LoVo (cell line): ENCODE data around the gene DONSON.

Source experiments
- DNase-seq: peaks from one replicate; pipeline ENCODE4 v3.0.0-alpha.2; 2016; ENCODE audit warnings: low spot score

The DONSON gene

DNA sequence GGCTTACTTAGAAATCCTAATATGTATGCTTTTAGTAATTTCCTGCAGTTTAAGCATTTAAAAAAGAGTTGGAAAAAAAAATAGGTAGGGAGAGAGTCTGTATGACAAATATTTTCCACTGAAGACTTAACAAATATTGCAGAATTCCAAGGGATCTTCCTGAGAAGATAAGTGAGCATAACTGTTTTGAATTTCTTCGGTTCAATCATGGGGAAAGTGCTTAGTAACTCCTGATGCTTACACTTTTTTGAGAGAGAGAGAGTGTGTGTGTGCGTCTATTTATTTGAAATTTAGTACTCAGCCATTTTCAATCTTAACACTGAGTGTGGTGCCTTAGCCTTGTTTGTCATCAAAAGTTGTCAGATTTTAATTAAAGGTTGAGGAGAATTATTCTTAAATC is 27.1 kb downstream of the DONSON start:
- DNase-seq = no peak

DNA sequence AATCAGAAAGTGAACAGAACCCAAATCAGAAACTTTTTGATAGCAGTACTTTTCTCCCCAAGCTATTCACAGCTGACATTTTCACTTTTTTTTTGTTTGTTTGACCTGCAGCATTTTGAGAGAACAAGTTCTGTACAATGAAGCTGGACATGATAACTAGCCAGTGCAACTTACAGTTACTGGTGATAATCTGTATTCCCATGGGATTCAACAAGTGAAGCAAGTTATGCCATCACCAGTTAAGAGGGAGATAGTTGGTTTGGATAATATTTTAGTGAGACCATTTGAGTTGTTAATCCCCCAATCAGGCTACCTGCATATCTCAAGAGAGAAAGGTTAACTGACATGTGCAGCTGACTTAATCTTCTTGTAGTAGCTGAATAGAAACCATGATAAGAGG is 27.5 kb downstream of the DONSON start:
- DNase-seq = no peak

DNA sequence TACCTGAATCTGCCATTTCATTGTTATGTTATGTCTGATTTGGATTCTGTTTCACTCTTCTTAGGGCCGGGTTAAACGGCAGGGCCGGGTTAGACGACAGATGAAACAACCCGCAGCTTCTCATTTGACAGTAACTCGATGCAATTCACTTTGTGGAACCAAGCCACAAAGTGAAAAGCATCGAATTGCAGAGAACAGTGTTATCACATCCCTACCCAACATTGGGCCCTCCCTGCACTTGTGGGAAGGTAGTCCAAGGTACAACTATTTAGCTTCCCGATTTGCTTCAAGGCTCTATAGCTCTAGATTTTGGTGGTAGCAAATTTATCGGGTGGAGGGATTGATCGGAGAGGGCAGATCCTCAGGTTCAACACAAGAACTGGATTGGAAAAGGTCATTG is 28.7 kb downstream of the DONSON start:
- DNase-seq = no peak

DNA sequence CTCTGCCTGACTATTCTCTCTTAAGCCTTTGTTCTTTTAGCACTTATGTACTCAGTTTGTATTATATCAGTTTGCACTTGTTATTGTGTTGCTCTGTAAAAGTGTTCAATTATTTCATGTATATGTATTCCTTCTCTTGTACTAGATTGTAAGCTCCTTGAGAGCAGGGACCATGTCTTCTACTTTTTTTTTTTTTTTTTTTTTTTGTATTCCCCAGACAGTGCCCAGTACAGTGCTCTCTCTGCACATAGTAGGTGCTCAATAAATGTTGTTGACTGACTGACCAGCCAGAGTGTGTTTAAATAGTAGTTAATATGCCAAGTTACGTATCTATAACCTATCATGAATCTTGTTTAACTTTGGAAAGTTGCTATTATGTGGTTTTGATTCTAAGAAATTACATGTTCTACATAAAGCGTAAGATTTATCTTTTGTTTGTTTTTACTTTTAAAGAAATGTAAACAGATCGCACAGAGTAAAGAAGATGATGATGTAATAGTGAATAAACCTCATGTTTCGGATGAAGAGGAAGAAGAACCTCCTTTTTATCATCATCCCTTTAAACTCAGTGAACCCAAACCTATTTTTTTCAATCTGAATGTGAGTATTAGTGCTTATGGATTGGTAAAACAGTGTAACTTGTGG is 29.6 kb downstream of the DONSON start:
- DNase-seq = no peak

DNA sequence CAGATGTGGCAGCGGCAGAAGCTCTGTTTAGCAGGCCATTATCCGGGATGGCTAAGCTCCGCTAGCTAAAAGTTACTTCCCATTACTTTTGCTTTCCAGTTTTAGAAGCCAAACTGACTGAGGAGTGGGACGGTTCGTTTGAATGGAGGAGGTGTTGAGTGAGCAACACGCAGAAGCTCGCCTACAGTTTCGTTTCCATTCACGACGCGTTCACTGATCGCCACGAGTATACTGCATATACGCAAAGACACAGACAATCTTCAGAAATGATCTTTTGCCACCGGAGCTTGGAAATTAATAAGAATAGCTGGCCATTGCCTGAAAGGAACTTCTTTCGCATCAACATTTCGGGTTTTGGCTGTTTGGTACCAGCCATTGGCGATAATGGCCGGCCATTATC is 31.0 kb downstream of the DONSON start:
- DNase-seq = no peak

DNA sequence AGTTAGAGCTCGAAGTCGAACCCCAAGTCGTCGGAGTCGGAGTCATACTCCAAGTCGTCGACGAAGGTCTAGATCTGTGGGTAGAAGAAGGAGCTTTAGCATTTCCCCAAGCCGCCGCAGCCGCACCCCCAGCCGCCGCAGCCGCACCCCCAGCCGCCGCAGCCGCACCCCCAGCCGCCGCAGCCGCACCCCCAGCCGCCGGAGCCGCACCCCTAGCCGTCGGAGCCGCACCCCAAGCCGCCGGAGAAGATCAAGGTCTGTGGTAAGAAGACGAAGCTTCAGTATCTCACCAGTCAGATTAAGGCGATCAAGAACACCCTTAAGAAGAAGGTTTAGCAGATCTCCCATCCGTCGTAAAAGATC is 33.5 kb downstream of the DONSON start:
- DNase-seq = no peak

DNA sequence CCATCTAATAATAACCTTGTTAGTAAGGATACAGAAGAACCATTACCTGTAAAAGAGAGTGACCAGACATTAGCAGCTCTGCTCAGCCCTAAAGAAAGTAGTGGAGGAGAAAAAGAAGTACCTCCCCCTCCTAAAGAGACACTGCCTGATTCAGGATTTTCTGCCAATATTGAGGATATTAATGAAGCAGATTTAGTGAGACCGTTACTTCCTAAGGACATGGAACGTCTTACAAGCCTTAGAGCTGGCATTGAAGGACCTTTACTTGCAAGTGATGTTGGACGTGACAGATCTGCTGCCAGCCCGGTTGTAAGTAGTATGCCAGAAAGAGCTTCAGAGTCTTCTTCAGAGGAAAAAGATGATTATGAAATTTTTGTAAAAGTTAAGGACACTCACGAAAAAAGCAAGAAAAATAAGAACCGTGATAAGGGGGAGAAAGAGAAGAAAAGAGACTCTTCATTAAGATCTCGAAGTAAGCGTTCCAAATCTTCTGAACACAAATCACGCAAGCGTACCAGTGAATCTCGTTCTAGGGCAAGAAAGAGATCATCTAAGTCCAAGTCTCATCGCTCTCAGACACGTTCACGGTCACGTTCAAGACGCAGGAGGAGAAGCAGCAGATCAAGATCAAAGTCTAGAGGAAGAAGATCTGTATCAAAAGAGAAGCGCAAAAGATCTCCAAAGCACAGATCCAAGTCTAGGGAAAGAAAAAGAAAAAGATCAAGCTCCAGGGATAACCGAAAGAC is 34.1 kb downstream of the DONSON start:
- no peak for DNase-seq

DNA sequence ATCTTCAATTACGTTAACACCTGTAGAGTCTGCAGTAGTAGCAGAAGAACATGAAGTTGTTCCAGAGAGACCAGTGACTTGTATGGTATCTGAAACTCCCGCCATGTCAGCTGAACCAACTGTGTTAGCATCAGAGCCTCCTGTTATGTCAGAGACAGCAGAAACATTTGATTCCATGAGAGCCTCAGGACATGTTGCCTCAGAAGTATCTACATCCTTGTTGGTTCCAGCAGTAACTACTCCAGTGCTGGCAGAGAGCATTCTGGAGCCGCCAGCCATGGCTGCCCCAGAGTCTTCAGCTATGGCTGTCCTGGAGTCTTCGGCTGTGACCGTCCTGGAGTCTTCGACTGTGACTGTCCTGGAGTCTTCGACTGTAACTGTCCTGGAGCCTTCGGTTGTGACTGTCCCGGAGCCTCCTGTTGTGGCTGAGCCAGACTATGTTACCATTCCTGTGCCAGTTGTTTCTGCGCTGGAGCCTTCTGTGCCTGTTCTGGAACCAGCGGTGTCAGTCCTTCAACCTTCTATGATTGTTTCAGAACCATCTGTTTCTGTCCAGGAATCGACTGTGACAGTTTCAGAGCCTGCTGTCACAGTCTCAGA is 35.4 kb downstream of the DONSON start:
- DNase-seq = no peak

DNA sequence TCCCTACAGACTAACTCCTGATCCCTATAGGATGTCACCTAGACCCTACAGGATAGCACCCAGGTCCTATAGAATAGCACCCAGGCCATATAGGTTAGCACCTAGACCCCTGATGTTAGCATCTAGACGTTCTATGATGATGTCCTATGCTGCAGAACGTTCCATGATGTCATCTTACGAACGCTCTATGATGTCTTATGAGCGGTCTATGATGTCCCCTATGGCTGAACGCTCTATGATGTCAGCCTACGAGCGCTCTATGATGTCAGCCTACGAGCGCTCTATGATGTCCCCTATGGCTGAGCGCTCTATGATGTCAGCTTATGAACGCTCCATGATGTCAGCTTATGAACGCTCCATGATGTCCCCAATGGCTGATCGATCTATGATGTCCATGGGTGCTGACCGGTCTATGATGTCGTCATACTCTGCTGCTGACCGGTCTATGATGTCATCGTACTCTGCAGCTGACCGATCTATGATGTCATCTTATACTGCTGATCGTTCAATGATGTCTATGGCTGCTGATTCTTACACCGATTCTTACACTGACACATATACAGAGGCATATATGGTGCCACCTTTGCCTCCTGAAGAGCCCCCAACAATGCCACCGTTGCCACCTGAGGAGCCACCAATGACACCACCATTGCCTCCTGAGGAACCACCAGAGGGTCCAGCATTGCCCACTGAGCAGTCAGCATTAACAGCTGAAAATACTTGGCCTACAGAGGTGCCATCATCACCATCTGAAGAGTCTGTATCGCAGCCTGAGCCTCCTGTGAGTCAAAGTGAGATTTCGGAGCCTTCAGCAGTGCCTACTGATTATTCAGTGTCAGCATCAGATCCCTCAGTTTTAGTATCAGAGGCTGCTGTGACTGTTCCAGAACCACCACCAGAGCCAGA is 36.1 kb downstream of the DONSON start:
- no peak for DNase-seq

DNA sequence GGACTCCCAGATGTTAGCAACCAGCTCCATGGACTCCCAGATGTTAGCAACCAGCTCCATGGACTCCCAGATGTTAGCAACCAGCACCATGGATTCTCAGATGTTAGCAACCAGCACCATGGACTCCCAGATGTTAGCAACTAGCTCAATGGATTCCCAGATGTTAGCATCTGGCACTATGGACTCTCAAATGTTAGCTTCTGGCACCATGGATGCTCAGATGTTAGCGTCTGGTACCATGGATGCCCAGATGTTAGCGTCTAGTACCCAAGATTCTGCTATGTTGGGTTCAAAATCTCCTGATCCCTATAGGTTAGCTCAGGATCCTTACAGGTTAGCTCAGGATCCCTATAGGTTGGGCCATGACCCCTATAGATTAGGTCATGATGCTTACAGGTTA is 36.8 kb downstream of the DONSON start:
- DNase-seq = no peak

DNA sequence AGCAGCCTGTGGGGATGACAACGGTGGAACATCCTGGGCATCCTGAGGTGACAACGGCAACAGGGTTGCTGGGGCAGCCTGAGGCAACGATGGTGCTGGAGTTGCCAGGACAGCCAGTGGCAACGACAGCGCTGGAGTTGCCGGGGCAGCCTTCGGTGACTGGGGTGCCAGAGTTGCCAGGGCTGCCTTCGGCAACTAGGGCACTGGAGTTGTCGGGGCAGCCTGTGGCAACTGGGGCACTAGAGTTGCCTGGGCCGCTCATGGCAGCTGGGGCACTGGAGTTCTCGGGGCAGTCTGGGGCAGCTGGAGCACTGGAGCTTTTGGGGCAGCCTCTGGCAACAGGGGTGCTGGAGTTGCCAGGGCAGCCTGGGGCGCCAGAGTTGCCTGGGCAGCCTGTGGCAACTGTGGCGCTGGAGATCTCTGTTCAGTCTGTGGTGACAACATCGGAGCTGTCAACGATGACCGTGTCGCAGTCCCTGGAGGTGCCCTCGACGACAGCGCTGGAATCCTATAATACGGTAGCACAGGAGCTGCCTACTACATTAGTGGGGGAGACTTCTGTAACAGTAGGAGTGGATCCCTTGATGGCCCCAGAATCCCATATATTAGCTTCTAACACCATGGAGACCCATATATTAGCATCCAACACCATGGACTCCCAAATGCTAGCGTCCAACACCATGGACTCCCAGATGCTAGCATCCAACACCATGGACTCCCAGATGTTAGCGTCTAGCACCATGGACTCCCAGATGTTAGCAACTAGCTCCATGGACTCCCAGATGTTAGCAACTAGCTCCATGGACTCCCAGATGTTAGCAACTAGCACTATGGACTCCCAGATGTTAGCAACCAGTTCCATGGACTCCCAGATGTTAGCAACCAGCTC is 37.5 kb downstream of the DONSON start:
- DNase-seq = no peak

DNA sequence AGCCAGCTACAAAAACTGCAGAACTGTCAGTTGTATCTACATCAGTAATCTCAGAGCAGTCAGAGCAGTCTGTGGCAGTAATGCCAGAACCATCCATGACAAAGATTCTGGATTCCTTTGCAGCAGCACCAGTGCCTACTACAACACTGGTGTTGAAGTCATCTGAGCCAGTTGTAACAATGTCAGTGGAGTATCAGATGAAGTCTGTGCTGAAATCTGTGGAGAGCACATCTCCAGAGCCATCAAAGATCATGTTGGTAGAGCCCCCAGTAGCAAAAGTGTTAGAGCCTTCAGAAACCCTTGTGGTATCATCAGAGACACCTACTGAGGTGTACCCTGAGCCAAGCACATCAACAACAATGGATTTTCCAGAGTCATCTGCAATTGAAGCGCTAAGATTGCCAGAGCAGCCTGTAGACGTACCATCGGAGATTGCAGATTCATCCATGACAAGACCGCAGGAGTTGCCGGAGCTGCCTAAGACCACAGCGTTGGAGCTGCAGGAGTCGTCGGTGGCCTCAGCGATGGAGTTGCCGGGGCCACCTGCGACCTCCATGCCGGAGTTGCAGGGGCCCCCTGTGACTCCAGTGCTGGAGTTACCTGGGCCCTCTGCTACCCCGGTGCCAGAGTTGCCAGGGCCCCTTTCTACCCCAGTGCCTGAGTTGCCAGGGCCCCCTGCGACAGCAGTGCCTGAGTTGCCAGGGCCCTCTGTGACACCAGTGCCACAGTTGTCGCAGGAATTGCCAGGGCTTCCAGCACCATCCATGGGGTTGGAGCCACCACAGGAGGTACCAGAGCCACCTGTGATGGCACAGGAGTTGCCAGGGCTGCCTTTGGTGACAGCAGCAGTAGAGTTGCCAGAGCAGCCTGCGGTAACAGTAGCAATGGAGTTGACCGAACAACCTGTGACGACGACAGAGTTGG is 38.4 kb downstream of the DONSON start:
- no peak for DNase-seq

DNA sequence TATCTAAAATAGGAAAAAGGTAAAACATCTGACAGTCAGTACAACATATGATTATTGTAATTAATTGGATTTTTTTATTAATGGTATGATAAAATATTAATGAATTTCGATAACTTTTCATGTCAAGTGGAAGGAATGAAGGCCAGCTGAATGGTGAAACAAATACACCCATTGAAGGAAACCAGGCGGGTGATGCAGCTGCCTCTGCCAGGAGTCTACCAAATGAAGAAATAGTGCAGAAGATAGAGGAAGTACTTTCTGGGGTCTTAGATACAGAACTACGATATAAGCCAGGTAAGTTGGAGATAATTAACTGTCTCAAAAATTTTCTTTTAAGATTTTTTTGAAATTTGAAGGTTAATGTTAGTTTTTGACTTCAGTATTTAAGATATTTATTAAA is 42.4 kb downstream of the DONSON start:
- DNase-seq = no peak

DNA sequence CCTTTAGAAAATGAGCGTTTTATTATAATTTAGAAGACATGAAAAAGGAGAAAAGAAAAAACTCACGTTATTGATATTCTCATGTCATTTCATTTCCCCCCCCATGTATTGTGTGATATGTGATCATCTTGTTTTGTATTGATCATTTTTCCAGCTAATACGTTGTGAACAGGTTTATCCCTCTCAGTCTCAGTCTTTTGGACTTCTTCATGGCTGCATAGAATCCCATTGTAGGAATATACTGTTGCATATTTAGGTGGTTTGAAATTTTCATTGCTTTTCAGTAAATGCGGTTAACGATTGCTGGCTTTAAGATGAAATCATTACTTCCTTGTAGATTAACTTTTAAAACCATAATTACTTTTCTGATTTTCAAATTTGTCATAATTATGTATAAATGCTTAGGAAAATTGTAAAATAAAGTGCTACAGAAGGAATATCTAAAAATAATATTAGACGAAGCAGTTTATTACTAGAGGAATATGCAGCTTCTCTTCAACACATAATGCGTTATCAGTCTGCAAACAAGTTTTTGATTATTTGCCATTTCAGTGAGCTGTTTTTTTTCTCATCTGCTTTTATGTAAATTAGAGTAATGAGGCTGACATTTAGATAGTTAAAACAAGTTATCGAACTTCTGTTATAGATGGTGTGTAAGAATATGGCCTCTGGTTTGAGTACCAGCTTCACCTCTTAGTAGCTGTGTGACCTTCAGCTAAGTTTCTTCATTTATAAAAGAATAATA is 43.9 kb downstream of the DONSON start:
- no peak for DNase-seq

DNA sequence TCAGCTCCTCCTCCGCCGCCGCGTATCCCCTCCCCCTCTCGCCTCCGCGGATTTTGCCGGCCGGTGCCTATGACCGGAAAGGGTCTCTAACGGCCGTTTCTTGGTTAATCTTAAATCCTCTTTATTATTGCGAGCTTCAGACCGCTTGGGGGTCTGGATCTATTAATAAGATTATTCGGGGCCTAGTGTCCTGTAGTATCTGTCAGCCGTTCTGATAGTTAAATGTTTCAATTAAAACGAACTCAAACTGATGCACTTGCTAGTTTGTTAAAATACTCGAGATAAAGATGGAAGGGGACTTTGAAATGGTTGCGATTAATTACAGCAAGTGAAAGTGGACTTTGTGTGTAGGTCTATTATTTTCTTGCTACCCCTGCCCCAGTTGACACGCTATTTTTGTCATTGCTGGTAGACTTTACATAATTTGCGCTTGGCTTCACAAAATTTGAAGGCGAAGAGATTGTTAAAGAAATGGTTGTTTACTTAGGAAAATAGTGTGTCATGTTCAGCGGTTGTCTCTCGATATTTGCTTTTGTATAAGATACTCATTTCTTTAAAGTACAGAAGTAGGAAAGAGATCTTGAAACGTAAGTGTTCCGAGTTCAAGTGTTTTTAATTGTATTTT is 44.9 kb downstream of the DONSON start:
- DNase-seq = no peak

DNA sequence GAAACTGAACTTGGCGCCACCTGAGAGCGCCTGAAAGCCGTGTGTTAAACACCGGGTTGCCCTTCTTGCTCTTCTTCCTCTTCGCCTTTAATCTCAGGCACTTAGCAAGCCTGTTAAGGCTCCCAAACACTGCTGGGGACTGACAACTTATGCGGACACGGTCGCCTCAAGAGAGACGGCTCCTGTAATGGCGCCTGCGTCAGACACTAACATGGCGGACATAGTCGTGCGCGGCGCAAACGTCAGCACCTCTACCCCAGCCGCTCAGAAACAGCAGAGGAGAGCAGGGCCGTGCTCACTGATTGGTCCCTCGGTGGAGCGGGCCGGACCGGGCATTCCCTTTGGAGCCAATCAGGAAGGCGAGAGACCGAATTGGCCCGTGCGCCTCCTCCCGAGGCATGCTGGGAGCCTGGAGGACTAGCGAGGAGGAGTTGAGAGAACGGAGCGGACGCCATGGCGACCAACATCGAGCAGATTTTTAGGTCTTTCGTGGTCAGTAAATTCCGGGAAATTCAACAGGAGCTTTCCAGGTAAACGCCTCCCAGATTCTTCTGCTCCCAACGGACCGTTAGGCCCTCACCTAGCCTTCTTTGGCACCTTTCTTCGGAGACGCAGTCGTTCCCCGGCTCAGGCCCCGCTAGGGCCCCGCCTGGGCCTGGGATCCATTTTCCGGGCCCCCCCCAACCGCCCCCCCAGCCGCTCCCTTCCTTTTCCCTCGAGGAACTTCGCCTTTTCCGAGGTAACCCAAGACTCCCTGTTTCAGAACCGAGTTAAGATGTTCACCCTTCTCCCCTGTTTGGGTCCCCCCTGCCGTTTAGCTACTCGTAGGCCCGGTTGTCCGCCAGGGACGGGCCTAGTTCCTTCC is 45.6 kb downstream of the DONSON start, which contains the start of gene SON:
TSS of gene SON (plus strand) at position 399 of the 865 bp plus-strand sequence. CDS start at position 454, 55 bp downstream.
- DNase-seq = peak; percentile 99

DNA sequence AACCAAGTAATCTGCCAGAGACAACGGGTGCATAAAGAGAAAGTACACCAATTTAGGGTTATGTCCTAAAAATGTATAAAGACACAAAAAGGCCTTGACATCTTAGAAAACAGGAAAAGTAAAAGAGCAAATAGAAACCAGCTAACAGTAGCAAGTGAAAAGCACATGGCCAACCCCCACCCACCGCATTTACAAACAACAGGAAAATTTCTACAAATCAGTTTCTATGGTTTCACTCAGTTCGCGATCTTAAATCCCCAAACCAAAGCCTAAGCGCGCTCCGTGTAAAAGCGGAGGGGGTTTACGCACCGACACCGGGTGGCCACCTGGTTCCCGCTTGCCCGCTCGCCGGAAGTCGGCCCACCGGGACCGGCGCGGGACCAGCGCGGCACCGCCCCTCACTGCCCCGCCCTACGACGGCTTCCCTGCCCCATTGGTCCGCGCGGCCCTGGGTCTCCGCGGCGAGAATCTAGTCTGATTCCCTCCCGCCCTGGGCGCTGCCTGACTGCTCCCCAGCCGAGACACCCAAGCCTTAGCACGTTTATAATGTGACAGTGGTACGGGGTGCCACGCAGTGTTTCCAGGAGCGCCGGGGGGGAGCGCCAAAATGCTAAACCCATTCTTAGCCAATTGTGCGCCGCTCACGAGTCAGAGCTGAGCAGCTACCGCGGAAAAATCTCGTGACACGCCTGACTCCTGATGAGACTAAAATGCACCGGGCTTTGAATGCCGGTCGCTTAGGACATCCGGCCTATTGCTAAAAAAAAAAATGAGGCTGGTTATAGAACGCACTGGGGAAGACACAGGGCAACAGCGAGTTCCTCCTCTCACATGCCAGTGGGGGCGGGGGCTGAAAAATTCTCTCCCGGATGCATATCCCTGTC is 46.5 kb downstream of the DONSON start, which contains the start of gene GART:
TSS of gene GART (minus strand) at position 362 of the 884 bp plus-strand sequence. CDS start 2,802 bp downstream, outside the sequence.
- peak; percentile 89 for DNase-seq
